Stimulated activated CD8-positive, alpha-beta memory T cell treated with anti-CD3 and anti-CD28 coated beads, Interleukin-7, amount 100 ng/mL, for 24 hours (primary cell): Measurements from ENCODE around the gene ST8SIA2.

ENCODE experiments used
- DNase-seq: peaks from one replicate; pipeline ENCODE4 v3.0.0-alpha.2; 2020; ENCODE audit warnings: low read depth

The ST8SIA2 gene

GRCh38 chr15:92399271-92399950 is 5.7 kb downstream of the ST8SIA2 start:
- DNase-seq = no peak

DNA sequence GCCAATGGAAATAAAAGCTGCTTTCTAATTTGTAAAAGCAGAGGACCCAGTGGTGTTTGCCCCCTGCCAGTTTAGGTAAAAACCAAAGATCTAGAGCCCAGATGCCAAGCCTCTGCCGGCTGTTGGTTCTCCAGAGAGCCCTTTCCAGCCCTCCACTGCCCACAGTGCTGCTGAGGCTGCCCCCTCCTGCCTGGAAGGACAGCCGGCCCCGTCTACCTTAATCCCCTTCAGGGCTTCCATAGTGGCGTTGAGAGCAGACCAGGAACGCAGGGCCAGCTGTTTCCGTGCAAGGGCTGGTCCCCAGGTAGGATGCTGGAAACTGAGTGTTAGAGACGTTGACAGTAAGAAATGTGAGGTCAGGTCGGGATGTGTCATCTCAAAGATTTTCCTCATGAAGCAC is 6.9 kb downstream of the ST8SIA2 start:
- no peak for DNase-seq

DNA sequence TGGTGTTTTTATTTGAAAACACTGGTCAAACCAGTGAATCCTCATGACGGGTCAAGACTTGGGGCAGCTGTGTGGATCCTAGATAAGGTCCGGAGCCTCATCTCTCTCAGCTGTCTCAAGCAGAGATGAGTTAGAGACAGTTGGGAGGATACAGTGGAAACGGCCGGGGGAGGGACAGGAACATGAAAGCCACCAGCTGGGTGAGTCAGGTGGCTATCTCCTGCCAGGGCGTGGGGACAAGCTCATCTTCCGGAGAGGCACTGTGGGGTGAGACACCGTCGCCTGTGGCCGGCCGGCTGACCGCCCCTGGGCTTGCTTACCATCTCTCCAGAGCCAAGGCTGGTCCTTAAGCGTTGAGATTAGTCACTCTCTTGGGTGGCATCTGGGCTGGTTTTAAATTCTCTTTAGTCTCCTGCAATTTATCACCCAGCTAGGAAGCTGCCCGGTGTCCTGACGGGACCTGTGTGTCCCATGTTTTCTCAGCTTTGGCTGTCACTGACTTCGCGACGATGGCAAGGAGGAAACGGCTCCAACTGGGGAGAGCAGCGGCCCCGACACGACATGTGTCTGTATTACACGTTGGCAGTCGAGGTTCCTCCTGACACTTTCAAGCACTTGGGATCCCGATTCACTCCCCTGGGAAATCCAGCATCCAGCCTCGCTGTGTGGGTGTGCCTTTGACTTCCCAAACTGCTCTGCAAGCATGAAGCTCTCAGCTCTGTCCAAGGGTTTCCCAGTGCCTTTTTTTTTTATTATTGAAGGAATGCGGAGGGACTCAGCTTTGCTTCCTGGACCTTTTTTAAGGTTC is 7.5 kb downstream of the ST8SIA2 start:
- DNase-seq = no peak

DNA sequence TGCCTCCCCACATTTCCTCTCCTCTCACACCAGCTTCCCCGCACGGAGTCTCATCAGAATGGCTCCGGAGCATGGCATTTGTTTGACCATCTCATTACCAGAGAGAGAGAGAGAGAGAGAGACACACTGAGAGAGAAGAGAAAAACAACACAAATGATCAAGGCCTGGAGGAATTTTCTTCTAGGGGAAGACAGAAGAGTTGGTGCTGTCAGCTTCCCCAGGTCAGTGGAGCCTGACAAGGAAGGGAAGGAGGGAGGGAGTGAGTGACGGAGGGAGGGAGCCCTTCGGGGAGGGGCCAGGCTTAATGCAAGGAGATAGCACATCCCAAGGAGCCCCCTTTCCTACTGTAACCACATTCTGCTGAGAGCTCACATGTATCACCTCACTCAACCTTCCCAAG is 9.1 kb downstream of the ST8SIA2 start:
- DNase-seq = no peak

DNA sequence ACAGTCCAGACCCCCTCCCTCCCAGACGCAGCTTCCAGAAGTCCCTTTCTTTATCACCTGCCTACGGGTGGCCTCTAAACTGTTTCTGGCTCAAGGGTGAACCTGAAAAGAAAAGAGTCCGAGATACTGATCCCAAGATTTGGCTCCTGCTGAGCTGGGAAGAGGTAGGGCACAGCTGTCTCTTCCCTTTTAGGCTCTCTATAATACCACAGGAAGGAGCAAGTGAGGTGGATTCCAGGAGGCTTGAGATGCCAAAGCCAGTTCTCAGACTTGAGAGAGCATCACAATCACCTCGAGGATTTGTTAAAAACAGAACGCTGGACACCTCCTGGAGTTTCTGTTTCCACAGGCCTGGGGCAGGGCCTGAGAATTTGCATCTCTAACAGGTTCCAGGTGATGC is 12.3 kb downstream of the ST8SIA2 start:
- no peak for DNase-seq

- no peak for DNase-seq
Observed at GRCh38 chr15:92407321-92407720, 13.6 kb downstream of the ST8SIA2 start.

DNA sequence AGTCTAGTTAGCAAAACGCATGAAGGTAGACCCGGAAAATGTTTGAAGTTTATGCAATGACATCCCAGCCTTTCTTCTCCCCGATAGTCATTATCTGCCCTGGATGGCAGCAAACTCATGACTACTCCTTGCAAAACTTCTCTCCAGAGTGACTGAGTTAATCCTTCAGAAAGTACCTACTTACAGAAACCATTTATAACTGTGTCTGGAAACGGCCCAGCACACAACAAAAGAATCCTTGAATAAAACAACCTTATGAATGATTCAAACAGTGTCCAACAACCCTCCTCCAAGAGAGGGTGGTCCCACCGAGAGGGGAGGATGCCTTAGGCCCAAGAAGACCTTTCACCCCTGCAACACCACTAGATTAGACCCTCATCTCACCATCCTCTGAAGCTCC is 14.2 kb downstream of the ST8SIA2 start:
- DNase-seq = no peak

DNA sequence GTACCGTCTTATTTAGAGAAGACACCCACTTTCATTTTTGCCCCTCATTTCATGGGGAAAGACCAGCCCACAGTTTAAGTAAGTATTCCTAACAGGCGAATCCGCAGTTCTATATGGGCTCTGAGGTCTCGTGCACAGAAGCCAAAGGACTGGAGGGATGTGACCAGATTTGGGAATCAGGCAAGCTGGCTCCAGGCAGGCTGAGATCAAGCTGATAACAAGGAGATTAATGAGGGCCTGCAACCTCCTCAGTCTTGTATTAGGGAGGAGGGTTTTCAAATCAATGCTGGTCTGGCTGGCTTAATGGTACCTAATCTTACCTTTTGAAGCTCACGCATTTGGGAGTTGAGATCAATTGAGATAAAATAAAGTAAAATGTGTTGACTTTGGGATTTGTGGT is 15.3 kb downstream of the ST8SIA2 start:
- DNase-seq = no peak

DNA sequence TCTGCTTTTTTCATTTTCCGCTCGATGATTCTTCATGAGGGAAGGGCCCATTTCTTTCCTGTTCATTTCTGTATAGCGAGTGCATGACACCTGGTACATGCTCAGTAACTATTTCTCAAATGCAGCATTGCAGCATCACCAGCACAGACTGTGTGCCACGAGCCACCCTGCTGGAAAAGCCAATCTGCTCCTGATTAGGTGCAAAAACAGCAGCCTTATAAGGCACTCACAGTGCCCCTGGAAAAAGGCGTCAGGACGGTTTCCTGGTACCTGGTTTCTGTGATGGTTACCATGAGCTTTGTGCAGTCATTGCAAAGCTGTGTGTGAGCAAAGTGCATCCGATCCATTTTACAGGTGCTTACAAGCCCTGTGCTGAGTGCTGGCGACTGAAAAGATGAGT is 15.8 kb downstream of the ST8SIA2 start:
- DNase-seq = no peak

DNA sequence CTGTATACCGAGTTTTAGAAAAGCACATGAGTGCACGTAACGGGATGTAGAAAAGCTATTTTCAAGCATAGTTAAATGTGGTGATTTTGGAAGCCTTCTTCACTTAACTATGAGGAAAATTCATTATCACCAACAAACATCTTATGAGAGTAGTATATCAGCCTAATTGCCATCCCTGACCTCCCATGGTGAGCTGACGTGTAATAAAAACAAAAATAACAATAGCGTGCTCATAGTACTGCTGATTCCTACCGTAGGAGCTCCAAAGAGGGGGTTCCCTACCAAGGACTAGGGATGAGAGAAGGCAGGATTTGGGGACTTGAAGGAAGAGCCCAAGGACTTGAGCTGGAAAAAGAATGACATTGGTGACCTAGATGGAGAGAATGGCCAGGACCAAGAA is 16.9 kb downstream of the ST8SIA2 start:
- DNase-seq = no peak

- DNase-seq = no peak
Observed at GRCh38 chr15:92411256-92411655, 17.6 kb downstream of the ST8SIA2 start.

GRCh38 chr15:92413510-92413909 is 19.8 kb downstream of the ST8SIA2 start:
- DNase-seq = no peak

DNA sequence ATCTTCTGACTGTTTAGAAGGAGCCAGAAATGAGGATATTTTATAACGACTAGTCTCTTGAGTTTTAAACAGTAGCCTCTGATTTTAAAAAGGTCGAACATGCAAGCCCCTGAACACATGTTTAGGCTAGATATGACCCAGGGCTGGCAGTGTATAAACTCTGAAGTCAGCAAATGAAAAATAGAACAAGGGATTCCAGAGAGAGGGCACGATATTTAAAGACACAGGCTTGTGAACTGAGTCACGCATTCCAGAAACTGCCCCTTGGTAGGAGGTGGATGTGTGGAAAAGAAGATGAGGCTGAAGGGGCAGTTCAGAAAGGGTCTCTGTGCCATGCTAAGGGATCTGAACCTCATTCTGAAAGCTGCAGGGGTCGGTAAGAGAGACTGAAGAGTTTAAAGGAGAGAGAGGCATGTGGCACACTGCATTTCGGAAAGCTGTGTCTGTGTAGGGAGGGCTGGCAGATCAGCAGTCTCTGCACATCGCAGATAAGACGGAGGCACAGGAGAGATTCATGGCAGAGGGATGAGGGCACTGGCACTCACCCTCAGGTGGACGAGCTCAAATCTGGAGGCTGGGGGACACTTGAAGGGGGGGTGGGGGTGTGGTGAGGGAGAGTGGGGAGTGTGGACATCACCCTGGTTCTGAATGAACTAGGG is 22.1 kb downstream of the ST8SIA2 start:
- DNase-seq = no peak

DNA sequence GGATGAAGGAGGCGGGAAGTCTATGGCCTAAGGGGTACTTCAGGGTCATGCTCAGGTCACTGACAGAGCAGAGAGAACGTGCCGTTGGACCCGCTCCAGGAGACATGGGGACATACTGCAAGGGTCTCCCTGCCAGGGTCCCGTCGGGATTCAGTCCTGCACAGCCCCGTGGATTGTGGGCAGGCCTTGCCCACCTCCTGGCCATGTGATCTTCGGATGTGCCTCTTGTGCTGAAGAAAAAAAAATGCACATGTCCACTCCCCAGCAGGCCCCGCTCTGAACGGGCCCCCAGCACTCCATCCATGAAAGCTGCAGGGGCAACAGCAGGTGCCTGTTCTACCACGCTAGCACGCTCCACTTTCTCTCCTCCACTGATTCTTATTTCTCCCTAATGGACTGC is 22.9 kb downstream of the ST8SIA2 start:
- no peak for DNase-seq

GRCh38 chr15:92417716-92418115 is 24.0 kb downstream of the ST8SIA2 start:
- no peak for DNase-seq

DNA sequence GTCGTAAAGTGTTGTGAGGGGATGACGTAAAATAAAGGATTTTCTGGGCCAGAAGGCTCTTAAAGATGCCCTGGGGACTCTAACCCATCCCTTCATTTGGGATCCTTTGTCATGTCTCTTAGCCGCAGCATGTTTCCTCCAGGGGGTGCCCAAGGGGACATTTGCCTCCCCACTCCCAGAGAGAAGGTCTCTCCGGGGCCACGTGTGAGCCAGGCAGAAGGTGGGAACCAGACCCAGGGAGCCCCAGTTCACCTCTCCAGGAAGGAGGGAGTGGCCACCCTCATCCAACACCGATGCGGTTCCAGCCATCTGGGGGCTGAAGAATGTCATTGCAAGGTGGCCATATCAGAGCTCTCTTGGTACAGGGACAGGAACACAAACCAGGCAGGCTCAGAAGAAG is 25.2 kb downstream of the ST8SIA2 start:
- no peak for DNase-seq

DNA sequence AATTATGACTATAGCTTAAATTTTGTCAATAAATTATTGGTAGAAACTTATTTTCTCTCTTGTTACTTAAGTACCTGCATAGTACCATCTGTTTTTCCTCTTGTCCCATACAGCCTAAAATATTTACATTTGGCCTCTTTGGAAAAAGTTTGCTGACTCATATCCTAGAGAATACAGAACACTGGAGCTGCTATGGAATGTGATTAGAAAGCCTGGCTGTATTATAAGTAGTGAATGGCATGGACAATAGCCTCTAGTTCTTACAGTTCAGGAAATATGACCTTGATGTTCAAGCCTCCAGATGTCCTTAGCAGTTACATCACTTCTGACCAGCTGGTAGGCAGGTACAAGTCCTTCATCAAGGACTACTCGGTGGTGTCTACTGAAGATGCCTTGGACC is 28.3 kb downstream of the ST8SIA2 start:
- no peak for DNase-seq

GRCh38 chr15:92425578-92426225 is 32.0 kb downstream of the ST8SIA2 start:
- no peak for DNase-seq

DNA sequence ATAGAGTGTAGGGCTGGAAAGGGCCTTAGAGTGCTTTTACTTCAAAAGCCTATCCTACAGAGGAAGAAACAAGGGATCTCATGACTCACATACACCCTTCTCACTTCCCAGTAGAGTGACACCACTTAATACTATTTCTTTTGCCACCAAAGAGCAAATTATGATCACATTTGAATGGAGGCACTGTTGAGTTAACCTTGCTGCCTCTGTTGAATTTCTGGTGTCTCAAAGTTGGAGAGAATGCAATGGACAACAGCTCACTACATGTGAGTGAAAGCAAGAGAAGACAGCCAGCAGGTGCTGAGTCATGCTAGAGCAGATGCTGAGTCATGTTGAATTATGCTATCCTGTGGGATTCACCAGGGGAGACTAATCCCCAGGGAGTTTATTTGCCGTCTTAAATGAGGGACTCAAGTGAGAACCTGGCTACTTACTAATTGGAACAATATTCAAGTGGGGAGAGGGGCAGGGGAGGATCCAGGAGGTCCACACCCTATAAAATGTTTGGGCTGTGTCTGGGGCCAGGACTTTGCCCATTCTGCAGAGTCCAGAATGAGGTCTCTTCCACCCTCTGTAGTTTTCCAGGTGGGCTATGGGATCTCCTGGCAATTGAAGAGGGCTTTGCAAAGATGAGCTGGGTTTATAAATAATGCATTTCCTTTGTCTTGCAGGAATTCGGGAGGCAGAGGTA is 35.8 kb downstream of the ST8SIA2 start:
- no peak for DNase-seq

DNA sequence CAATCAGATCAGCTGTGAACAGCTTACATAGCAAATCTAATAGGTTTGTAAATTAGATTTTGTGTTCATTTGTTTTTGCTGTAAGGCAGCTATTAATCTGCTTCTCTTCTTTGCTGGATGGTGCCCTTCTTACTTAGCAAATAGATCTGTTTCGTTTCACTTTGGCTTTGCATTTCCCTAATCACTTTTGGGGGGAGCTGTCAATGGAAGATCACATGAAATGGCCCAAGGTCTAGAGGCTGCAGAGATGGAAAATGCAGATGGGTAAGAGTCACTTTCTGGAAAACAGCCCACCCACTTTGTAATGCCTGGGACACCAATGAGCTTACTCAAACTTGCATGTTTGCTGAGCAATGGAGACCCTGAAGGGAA is 36.4 kb downstream of the ST8SIA2 start:
- no peak for DNase-seq

GRCh38 chr15:92435145-92435544 is 41.5 kb downstream of the ST8SIA2 start:
- no peak for DNase-seq

- no peak for DNase-seq
Observed at GRCh38 chr15:92438471-92438870, 44.8 kb downstream of the ST8SIA2 start.
